GM12878 (cell line): ENCODE measurements around the gene SSC4D. TPM values are rescaled to one million over a fixed set of nuclear protein-coding genes. Genes with fewer than 3 reads are reported as not detected.

Experiments used
- ATAC-seq: fragments of 200-7000 bp; cut with Tn5 transposase; 3 replicates; pipeline ENCODE4 v1.9.1; 2020; ENCODE audit warnings: mild to moderate bottlenecking, moderate library complexity
- BruUV-seq: library from RNA; stranded (reverse); fragments of 400-500 nt; replicated peaks from 2 replicates; lab custom pipeline; 2021; lab: Mats Ljungman, UMichigan
- CTCF ChIA-PET: fragments of 300-600 bp; sonication (Branson Sonifier 250); formaldehyde crosslinking; extraction: SDS; loops from one replicate; lab custom pipeline; 2021; ENCODE audit warnings: inconsistent platforms; lab: Yijun Ruan, JAX
- POLR2A ChIA-PET: fragments of 350-600 bp; formaldehyde crosslinking; extraction: SDS; loops from one replicate; lab custom pipeline; 2021; ENCODE audit warnings: inconsistent platforms; lab: Charles Lee
- RAD21 ChIA-PET: fragments of 300-600 bp; sonication (Branson Sonifier 250); formaldehyde crosslinking; loops from one replicate; lab custom pipeline; 2023; ENCODE audit warnings: antibody characterized with exemption; ENCODE audit not compliant: unreplicated experiment; lab: Charles Lee
- SMC1A ChIA-PET: fragments of 300-600 bp; sonication (Branson Sonifier 250); formaldehyde crosslinking; loops from one replicate; lab custom pipeline; 2023; ENCODE audit not compliant: unreplicated experiment, uncharacterized antibody; lab: Charles Lee
- DNase-seq: peaks from one replicate; pipeline ENCODE4 v3.0.0-alpha.2; 2011; ENCODE audit warnings: low read depth, low spot score
- FAIRE-seq: peaks from 3 replicates; lab custom pipeline; 2011; peaks lifted over from hg19 to GRCh38; lab: Jason Lieb, UNC
- H2AFZ ChIP-seq: 2 replicates; pipeline ENCODE4 v1.6.0; 2011; ENCODE audit warnings: low read depth, low read length, control low read depth; ENCODE audit not compliant: control insufficient read depth
- H3K27ac ChIP-seq: 2 replicates; pipeline ENCODE4 v1.5.1; 2011; ENCODE audit warnings: control low read depth; ENCODE audit not compliant: control insufficient read depth, insufficient read depth
- H3K27me3 ChIP-seq, 2 experiments: replicated peaks in 1 of 2; 2 replicates each; pipeline versions ENCODE4 v1.6.0 to v1.6.1; 2011; ENCODE audit warnings: low read length in 1 of 2; ENCODE audit not compliant: control insufficient read depth in 2 of 2, insufficient read depth in 2 of 2
- H3K36me3 ChIP-seq, 2 experiments: 2 replicates each; pipeline ENCODE4 v1.5.1; 2011; ENCODE audit warnings: low read length in 1 of 2; ENCODE audit not compliant: control insufficient read depth in 2 of 2, insufficient read depth in 2 of 2
- H3K4me1 ChIP-seq: 2 replicates; pipeline ENCODE4 v1.6.1; 2011; ENCODE audit warnings: mild to moderate bottlenecking, low read length, moderate library complexity, mixed read lengths; ENCODE audit not compliant: control insufficient read depth, insufficient read depth
- H3K4me2 ChIP-seq: 2 replicates; pipeline ENCODE4 v1.6.0; 2011; ENCODE audit warnings: control low read depth; ENCODE audit not compliant: control insufficient read depth, insufficient read depth
- H3K4me3 ChIP-seq: fragments of 200-600 bp; sonication (generic); 2 replicates; pipeline ENCODE4 v1.5.1; 2016
- H3K79me2 ChIP-seq: 2 replicates; pipeline ENCODE4 v1.6.0; 2011; ENCODE audit warnings: low read length; ENCODE audit not compliant: control insufficient read depth, insufficient read depth
- H3K9ac ChIP-seq: 2 replicates; pipeline ENCODE4 v1.8.0; 2011; ENCODE audit warnings: low read length, control low read depth, mixed read lengths; ENCODE audit not compliant: control insufficient read depth, insufficient read depth
- H3K9me3 ChIP-seq: replicated peaks from 3 replicates; pipeline ENCODE4 v1.5.1; 2011; ENCODE audit warnings: mild to moderate bottlenecking, low read length; ENCODE audit not compliant: control insufficient read depth, insufficient read depth
- H4K20me1 ChIP-seq: 2 replicates; pipeline ENCODE4 v1.6.0; 2011; ENCODE audit not compliant: control insufficient read depth, insufficient read depth
- E2F4 ChIP-seq: IDR thresholded peaks from 2 replicates; pipeline ENCODE4 v1.6.1; 2012; ENCODE audit warnings: low read depth, low read length, improper control_type of control experiment
- EED ChIP-seq: sonication (generic); IDR thresholded peaks from 2 replicates; pipeline ENCODE4 v1.6.1; 2016; ENCODE audit warnings: antibody characterized with exemption, low read depth
- JUNB ChIP-seq: IDR thresholded peaks from 2 replicates; pipeline ENCODE4 v1.6.1; 2016; ENCODE audit warnings: antibody characterized with exemption, mild to moderate bottlenecking
- PML ChIP-seq: IDR thresholded peaks from 2 replicates; pipeline ENCODE4 v1.6.1; 2012; ENCODE audit warnings: low read length, inconsistent platforms
- REST ChIP-seq: IDR thresholded peaks from 2 replicates; pipeline ENCODE4 v1.6.1; 2012; ENCODE audit warnings: mild to moderate bottlenecking, low read depth, low read length
- SIN3A ChIP-seq: IDR thresholded peaks from 2 replicates; pipeline ENCODE4 v1.6.1; 2012; ENCODE audit warnings: low read depth, low read length, improper control_type of control experiment
- TCF12 ChIP-seq: IDR thresholded peaks from 2 replicates; pipeline ENCODE4 v1.6.1; 2011; ENCODE audit warnings: low read depth, mild to moderate bottlenecking, low read length
- TCF3 ChIP-seq: IDR thresholded peaks from 2 replicates; pipeline ENCODE4 v1.6.1; 2012; ENCODE audit warnings: low read depth, mild to moderate bottlenecking, low read length, borderline replicate concordance; ENCODE audit not compliant: insufficient read depth
- ZBTB4 ChIP-seq: fragments of 450-650 bp; formaldehyde crosslinking; IDR thresholded peaks from 2 replicates; pipeline ENCODE4 v1.4.0; 2022; ENCODE audit warnings: mild to moderate bottlenecking, moderate library complexity
- WGBS: methylation state at CpG from one replicate; pipeline ENCODE4 v1.1.6; 2016; ENCODE audit warnings: low lambda C conversion rate; ENCODE audit not compliant: insufficient replicate concordance, insufficient coverage; ENCODE audit errors: missing lambda C conversion rate; 5-methylcytosine and 5-hydroxymethylcytosine counted together
- in situ Hi-C: fragments of 300-500 bp; cut with MboI; formaldehyde crosslinking; loops from 9 replicates; pipeline ENCODE4 v1.14.3; 2018; ENCODE audit warnings: mixed read lengths
- intact Hi-C: fragments of 100-400 bp; cut with micrococcal nuclease; formaldehyde crosslinking; loops from one replicate; pipeline ENCODE4 v1.14.2; 2022; ENCODE audit not compliant: unreplicated experiment
- polyA plus RNA-seq, 11 experiments: library from polyadenylated mRNA; depleted of rRNA in 4 of 11; unstranded in 6 of 11; stranded (reverse) in 5 of 11; fragments of >200 nt; fragmentation: Nextera tagmentation in 4 of 11; fragmentation: Illumina TruSeq in 1 of 11; extraction: Ambion mirVana in 4 of 11; extraction: Trizol in 1 of 11; gene quantifications; 1 replicate in 1 of 11; 2 replicates in 10 of 11; pipeline versions ENCODE4 v1.2.1 to v1.2.3, GENCODE V29; 2011 to 2016; ENCODE audit warnings: inconsistent platforms in 2 of 11, missing spikeins in 2 of 11, low read depth in 1 of 11
- total RNA-seq, 4 experiments: library from RNA; depleted of rRNA in 3 of 4; stranded (reverse); fragments of >200 nt in 3 of 4; fragmentation: Illumina TruSeq in 1 of 4; extraction: Trizol in 1 of 4; gene quantifications; 2 replicates each; pipeline versions ENCODE4 v1.2.1 to v1.2.3, GENCODE V29; 2013 to 2021

Gene SSC4D
- total and polyA plus RNA-seq, 10 of the 15 experiments (the other 5 are each of a cell fraction or from before 2014, with no cell fraction given), result 0.08 to 0.79 (median 0.25) TPM; not detected in 1

- no peak for TF ChIP-seq E2F4
- TF ChIP-seq JUNB, result no peak
- no peak for TF ChIP-seq TCF3
- no peak for TF ChIP-seq EED
- TF ChIP-seq ZBTB4 (CRISPR knock-in tag), result no peak
- no peak for TF ChIP-seq REST
- no peak for TF ChIP-seq SIN3A
- TF ChIP-seq TCF12, result no peak
- TF ChIP-seq PML, result no peak
- H3K27ac ChIP-seq, result no peak overlapping the region
- ChIA-PET SMC1A (no interaction called here), RAD21 (no interaction called here), POLR2A (no interaction called here), CTCF (no interaction called here)
- BruUV-seq, result no TSS peak
- H3K9me3 ChIP-seq, result no peaks in the 10 kb centered on the region
- H3K36me3 ChIP-seq, result no peaks in the 10 kb centered on the region
- no peak overlapping the region for H3K4me3 ChIP-seq
- H4K20me1 ChIP-seq, result no peaks in the 10 kb centered on the region
- intact Hi-C loops, result no loop called here
- H3K27me3 ChIP-seq, result no peaks in the 10 kb centered on the region
- H3K4me2 ChIP-seq, result no peak overlapping the region
- no peak for ATAC-seq
- DNase-seq, result no peak
- 85% methylated on average over 8 of the region's 9 CpGs for WGBS
- no peak overlapping the region for H2AFZ ChIP-seq
- peaks cover 7% of the 10 kb centered on the region for H3K4me1 ChIP-seq
- in situ Hi-C loops, result no loop called here
- no peaks in the 10 kb centered on the region for H3K79me2 ChIP-seq
- no peak for FAIRE-seq
- no peak overlapping the region for H3K9ac ChIP-seq
Observed at GRCh38 chr7:76405738-76406137, 3.8 kb downstream of the SSC4D start.
